ACHN (cell line): ENCODE data around the gene CACNA1C.

Source experiments
- DNase-seq: peaks from one replicate; pipeline ENCODE4 v3.0.0-alpha.2; 2015
- in situ Hi-C: cut with HindIII; loops from 2 replicates; pipeline ENCODE4 v1.10.0; 2017; ENCODE audit warnings: low sequenced_read_pairs, low pct_ligation_motif_present, low pct_unique_long_range_greater_than_20kb

CACNA1C gene

GRCh38 chr12:2325519-2325918 lies 272.7 kb downstream of the CACNA1C start:
- no peak for DNase-seq
- in situ Hi-C loops = no loop called here

GRCh38 chr12:2326470-2326869 lies 273.7 kb downstream of the CACNA1C start:
- in situ Hi-C loops = no loop called here

GRCh38 chr12:2328661-2329060 lies 275.9 kb downstream of the CACNA1C start:
- in situ Hi-C loops = no loop called here
- DNase-seq = no peak

More at GRCh38 chr12:2326470-2326869, 273.7 kb downstream of the CACNA1C start:
- no peak for DNase-seq

GRCh38 chr12:2329661-2330210 lies 276.9 kb downstream of the CACNA1C start:
- DNase-seq = no peak
- in situ Hi-C loops = no loop called here

- DNase-seq = no peak
- in situ Hi-C loops = no loop called here
These were observed 279.4 kb downstream of the CACNA1C start for GRCh38 chr12:2332236-2332635.

GRCh38 chr12:2332947-2333346 lies 280.2 kb downstream of the CACNA1C start:
- in situ Hi-C loops = no loop called here
- no peak for DNase-seq

GRCh38 chr12:2333491-2334195 lies 280.9 kb downstream of the CACNA1C start:
- DNase-seq = no peak
- in situ Hi-C loops = no loop called here

GRCh38 chr12:2334271-2334670 lies 281.5 kb downstream of the CACNA1C start:
- in situ Hi-C loops = no loop called here
- no peak for DNase-seq

- in situ Hi-C loops = no loop called here
- DNase-seq = no peak
These were observed 281.9 kb downstream of the CACNA1C start for GRCh38 chr12:2334689-2335088.

GRCh38 chr12:2335109-2335508 lies 282.3 kb downstream of the CACNA1C start:
- in situ Hi-C loops = no loop called here

GRCh38 chr12:2335513-2335912 lies 282.7 kb downstream of the CACNA1C start:
- no peak for DNase-seq
- in situ Hi-C loops = no loop called here

More at GRCh38 chr12:2335109-2335508, 282.3 kb downstream of the CACNA1C start:
- DNase-seq = no peak

- DNase-seq = no peak
- in situ Hi-C loops = no loop called here
These were observed 283.1 kb downstream of the CACNA1C start for GRCh38 chr12:2335916-2336315.

GRCh38 chr12:2336409-2336829 lies 283.6 kb downstream of the CACNA1C start:
- peak; percentile 94 for DNase-seq
- in situ Hi-C loops = no loop called here

GRCh38 chr12:2337031-2338010 lies 284.5 kb downstream of the CACNA1C start:
- in situ Hi-C loops = no loop called here
- peak; percentile 79 for DNase-seq

GRCh38 chr12:2338381-2338780 lies 285.6 kb downstream of the CACNA1C start:
- DNase-seq = no peak
- in situ Hi-C loops = no loop called here

GRCh38 chr12:2338991-2339431 lies 286.2 kb downstream of the CACNA1C start:
- in situ Hi-C loops = no loop called here
- DNase-seq = peak; percentile 56

- no peak for DNase-seq
- in situ Hi-C loops = no loop called here
These were observed 288.4 kb downstream of the CACNA1C start for GRCh38 chr12:2341051-2341751.

- in situ Hi-C loops = no loop called here
These were observed 289.1 kb downstream of the CACNA1C start for GRCh38 chr12:2341871-2342270.

GRCh38 chr12:2343681-2344080 lies 290.9 kb downstream of the CACNA1C start:
- DNase-seq = no peak
- in situ Hi-C loops = no loop called here

More at GRCh38 chr12:2341871-2342270, 289.1 kb downstream of the CACNA1C start:
- DNase-seq = peak; percentile 20
